ENCODE data around the gene FERMT2.

GRCh38 chr14:52992236-52992870 is 41.5 kb upstream of the FERMT2 start:
- TF ChIP-seq CTCF (conservative IDR thresholded peaks at IDR 0.05; ENCODE audit: low read depth in 2 of 2): no peak
- no peak for TF ChIP-seq EZH2 (IDR thresholded peaks at IDR 0.05; ENCODE audit: low read depth, unreplicated experiment)
- no peak for TF ChIP-seq REST (IDR thresholded peaks at IDR 0.05; ENCODE audit: unreplicated experiment)
- no peak for TF ChIP-seq ZNF114 (CRISPR knock-in tag; IDR thresholded peaks at IDR 0.05)
- TF ChIP-seq EZH2phosphoT487 (IDR thresholded peaks at IDR 0.05; ENCODE audit: unreplicated experiment): no peak
- no peak for TF ChIP-seq STAT1 (IDR thresholded peaks at IDR 0.05; ENCODE audit: unreplicated experiment)
- TF ChIP-seq JUNB (IDR thresholded peaks at IDR 0.05; ENCODE audit: unreplicated experiment): no peak
- no peak for TF ChIP-seq POLR2AphosphoS5 (IDR thresholded peaks at IDR 0.05; ENCODE audit: low read depth)

Measured in GM23338 (cell line).